ENCODE measurements around the gene RNF149.

RNF149 gene

GRCh38 chr2:101330253-101330933, 21.9 kb upstream of the RNF149 start:
- Histone ChIP-seq H3K4me3 (ENCODE audit: insufficient read depth in 1 of 2, low read depth in 1 of 2, low read length in 2 of 2) (no peak overlapping the region), H2BK15ac (ENCODE audit: low read depth, poor library complexity, severe bottlenecking) (peak overlapping the region; percentile 54), H3K18ac (ENCODE audit: low read depth in 1 of 2, low read length in 2 of 2) (peak overlapping the region; percentile 42 to 75), H2BK120ac (ENCODE audit: low read depth, low read length) (no peak overlapping the region), H3K4me1 (ENCODE audit: control insufficient read depth, insufficient read depth, low read depth, low read length) (peaks cover 2% of the 10 kb centered on the region), H3K27me3 (ENCODE audit: control insufficient read depth in 1 of 2, insufficient read depth in 1 of 2, low read length in 2 of 2) (no peaks in the 10 kb centered on the region), H3K27ac (ENCODE audit: low read length, poor library complexity, severe bottlenecking) (no peak overlapping the region), H2AFZ (ENCODE audit: low read depth, low read length) (peak overlapping the region; percentile 95), H3K23ac (ENCODE audit: low read length in 2 of 2) (no peak overlapping the region), H3K14ac (ENCODE audit: low read length in 2 of 2) (no peak overlapping the region), H3K79me1 (replicated peaks; ENCODE audit: low read length, poor library complexity, severe bottlenecking) (no peaks in the 10 kb centered on the region), H3K4me2 (ENCODE audit: low read length, poor library complexity, severe bottlenecking) (no peak overlapping the region), H2BK12ac (ENCODE audit: low read length in 2 of 2) (no peak overlapping the region), H3K9ac (ENCODE audit: low read length) (no peak overlapping the region), H3K4ac (ENCODE audit: low read depth in 1 of 2, low read length in 2 of 2) (no peak overlapping the region), H2BK5ac (ENCODE audit: low read depth, low read length, poor library complexity, severe bottlenecking) (no peak overlapping the region), H4K91ac (ENCODE audit: low read length) (peak overlapping the region; percentile 11), H2AK5ac (ENCODE audit: low read length, severe bottlenecking) (no peak overlapping the region), H4K8ac (ENCODE audit: low read length) (peak overlapping the region; percentile 59), H3K36me3 (ENCODE audit: control insufficient read depth in 1 of 2, insufficient read depth in 2 of 2, low read depth in 1 of 2, low read length in 2 of 2) (no peaks in the 10 kb centered on the region), H3K9me3 (ENCODE audit: control insufficient read depth, low read length) (peaks cover 11% of the 10 kb centered on the region)
- WGBS, result 50% methylated on average over 11 of the region's 12 CpGs
- DNase-seq, result peak; percentile 15

GRCh38 chr2:101329026-101329425, 20.5 kb upstream of the RNF149 start:
- H3K4me3 ChIP-seq (ENCODE audit: insufficient read depth in 1 of 2, low read depth in 1 of 2, low read length in 2 of 2), result no peak overlapping the region
- no peak overlapping the region for H3K14ac ChIP-seq (ENCODE audit: low read length in 2 of 2)
- H3K4me1 ChIP-seq (ENCODE audit: control insufficient read depth, insufficient read depth, low read depth, low read length), result peaks cover 2% of the 10 kb centered on the region
- no peak overlapping the region for H3K23ac ChIP-seq (ENCODE audit: low read length in 2 of 2)
- H3K79me1 ChIP-seq (replicated peaks; ENCODE audit: low read length, poor library complexity, severe bottlenecking), result no peaks in the 10 kb centered on the region
- H2AFZ ChIP-seq (ENCODE audit: low read depth, low read length), result no peak overlapping the region
- H3K18ac ChIP-seq (ENCODE audit: low read depth in 1 of 2, low read length in 2 of 2), result no peak overlapping the region
- no peak overlapping the region for H4K8ac ChIP-seq (ENCODE audit: low read length)
- no peak overlapping the region for H4K91ac ChIP-seq (ENCODE audit: low read length)
- no peaks in the 10 kb centered on the region for H3K27me3 ChIP-seq (ENCODE audit: control insufficient read depth in 1 of 2, insufficient read depth in 1 of 2, low read length in 2 of 2)
- H3K4ac ChIP-seq (ENCODE audit: low read depth in 1 of 2, low read length in 2 of 2), result no peak overlapping the region
- no peaks in the 10 kb centered on the region for H3K36me3 ChIP-seq (ENCODE audit: control insufficient read depth in 1 of 2, insufficient read depth in 2 of 2, low read depth in 1 of 2, low read length in 2 of 2)
- H3K27ac ChIP-seq (ENCODE audit: low read length, poor library complexity, severe bottlenecking), result no peak overlapping the region
- no peak overlapping the region for H2BK120ac ChIP-seq (ENCODE audit: low read depth, low read length)
- no peak overlapping the region for H2BK5ac ChIP-seq (ENCODE audit: low read depth, low read length, poor library complexity, severe bottlenecking)
- DNase-seq, result no peak
- no peak overlapping the region for H2AK5ac ChIP-seq (ENCODE audit: low read length, severe bottlenecking)
- H3K4me2 ChIP-seq (ENCODE audit: low read length, poor library complexity, severe bottlenecking), result no peak overlapping the region
- H2BK12ac ChIP-seq (ENCODE audit: low read length in 2 of 2), result no peak overlapping the region
- no peak overlapping the region for H3K9ac ChIP-seq (ENCODE audit: low read length)
- WGBS, result 51% methylated on average over 4 of the region's 4 CpGs
- H3K9me3 ChIP-seq (ENCODE audit: control insufficient read depth, low read length), result peaks cover 20% of the 10 kb centered on the region
- no peak overlapping the region for H2BK15ac ChIP-seq (ENCODE audit: low read depth, poor library complexity, severe bottlenecking)

GRCh38 chr2:101328474-101329007, 20.0 kb upstream of the RNF149 start:
- Histone ChIP-seq H3K27me3 (ENCODE audit: control insufficient read depth in 1 of 2, insufficient read depth in 1 of 2, low read length in 2 of 2) (no peaks in the 10 kb centered on the region), H3K9me3 (ENCODE audit: control insufficient read depth, low read length) (peaks cover 20% of the 10 kb centered on the region), H2BK15ac (ENCODE audit: low read depth, poor library complexity, severe bottlenecking) (no peak overlapping the region), H3K4me2 (ENCODE audit: low read length, poor library complexity, severe bottlenecking) (no peak overlapping the region), H3K27ac (ENCODE audit: low read length, poor library complexity, severe bottlenecking) (no peak overlapping the region), H2BK120ac (ENCODE audit: low read depth, low read length) (no peak overlapping the region), H3K4me3 (ENCODE audit: insufficient read depth in 1 of 2, low read depth in 1 of 2, low read length in 2 of 2) (no peak overlapping the region), H2AFZ (ENCODE audit: low read depth, low read length) (peak overlapping the region; percentile 20), H4K91ac (ENCODE audit: low read length) (no peak overlapping the region), H2BK12ac (ENCODE audit: low read length in 2 of 2) (no peak overlapping the region), H3K18ac (ENCODE audit: low read depth in 1 of 2, low read length in 2 of 2) (peak overlapping the region; percentile 23 to 28), H3K23ac (ENCODE audit: low read length in 2 of 2) (no peak overlapping the region), H3K4ac (ENCODE audit: low read depth in 1 of 2, low read length in 2 of 2) (no peak overlapping the region), H2BK5ac (ENCODE audit: low read depth, low read length, poor library complexity, severe bottlenecking) (no peak overlapping the region), H3K9ac (ENCODE audit: low read length) (no peak overlapping the region), H3K36me3 (ENCODE audit: control insufficient read depth in 1 of 2, insufficient read depth in 2 of 2, low read depth in 1 of 2, low read length in 2 of 2) (no peaks in the 10 kb centered on the region), H3K4me1 (ENCODE audit: control insufficient read depth, insufficient read depth, low read depth, low read length) (peaks cover 2% of the 10 kb centered on the region), H3K14ac (ENCODE audit: low read length in 2 of 2) (no peak overlapping the region), H2AK5ac (ENCODE audit: low read length, severe bottlenecking) (no peak overlapping the region), H4K8ac (ENCODE audit: low read length) (peak overlapping the region; percentile 95), H3K79me1 (replicated peaks; ENCODE audit: low read length, poor library complexity, severe bottlenecking) (no peaks in the 10 kb centered on the region)
- DNase-seq, result peak; percentile 59
- WGBS, result 0% methylated on average over 3 of the region's 3 CpGs

GRCh38 chr2:101327863-101328394, 19.4 kb upstream of the RNF149 start:
- Histone ChIP-seq H3K4ac (ENCODE audit: low read depth in 1 of 2, low read length in 2 of 2) (no peak overlapping the region), H3K9ac (ENCODE audit: low read length) (no peak overlapping the region), H3K4me1 (ENCODE audit: control insufficient read depth, insufficient read depth, low read depth, low read length) (peaks cover 2% of the 10 kb centered on the region), H2AK5ac (ENCODE audit: low read length, severe bottlenecking) (no peak overlapping the region), H2AFZ (ENCODE audit: low read depth, low read length) (peak overlapping the region; percentile 20), H3K18ac (ENCODE audit: low read depth in 1 of 2, low read length in 2 of 2) (peak overlapping the region; percentile 21 to 23), H3K27me3 (ENCODE audit: control insufficient read depth in 1 of 2, insufficient read depth in 1 of 2, low read length in 2 of 2) (no peaks in the 10 kb centered on the region), H3K9me3 (ENCODE audit: control insufficient read depth, low read length) (peaks cover 20% of the 10 kb centered on the region), H3K79me1 (replicated peaks; ENCODE audit: low read length, poor library complexity, severe bottlenecking) (no peaks in the 10 kb centered on the region), H3K36me3 (ENCODE audit: control insufficient read depth in 1 of 2, insufficient read depth in 2 of 2, low read depth in 1 of 2, low read length in 2 of 2) (no peaks in the 10 kb centered on the region), H3K4me3 (ENCODE audit: insufficient read depth in 1 of 2, low read depth in 1 of 2, low read length in 2 of 2) (no peak overlapping the region), H3K27ac (ENCODE audit: low read length, poor library complexity, severe bottlenecking) (no peak overlapping the region), H2BK120ac (ENCODE audit: low read depth, low read length) (no peak overlapping the region), H4K8ac (ENCODE audit: low read length) (peak overlapping the region; percentile 95), H2BK12ac (ENCODE audit: low read length in 2 of 2) (no peak overlapping the region), H3K4me2 (ENCODE audit: low read length, poor library complexity, severe bottlenecking) (no peak overlapping the region), H3K23ac (ENCODE audit: low read length in 2 of 2) (no peak overlapping the region), H2BK15ac (ENCODE audit: low read depth, poor library complexity, severe bottlenecking) (no peak overlapping the region), H4K91ac (ENCODE audit: low read length) (peak overlapping the region; percentile 25), H3K14ac (ENCODE audit: low read length in 2 of 2) (no peak overlapping the region), H2BK5ac (ENCODE audit: low read depth, low read length, poor library complexity, severe bottlenecking) (no peak overlapping the region)
- 62% methylated on average over 5 of the region's 5 CpGs for WGBS
- DNase-seq, result no peak
